CD14-positive monocyte (primary cell): Measurements from ENCODE around the gene SERP2. TPM values are rescaled to one million over a fixed set of nuclear protein-coding genes. Genes with fewer than 3 reads are reported as not detected.
A peak's percentile ranks its signal among the peaks of the same experiment; 100 is the strongest.

ENCODE experiments used
- DNase-seq, 3 donors: peaks; one replicate each; pipeline ENCODE4 v3.0.0-alpha.2; 2011 to 2022
- H2AFZ ChIP-seq: 2 replicates; pipeline ENCODE4 v1.6.0; 2012; ENCODE audit warnings: mild to moderate bottlenecking, low read depth, low read length, inconsistent platforms; ENCODE audit not compliant: insufficient read depth, poor library complexity, severe bottlenecking
- H3K27ac ChIP-seq, 2 donors: 1 replicate in 1 of 2; 2 replicates in 1 of 2; pipeline ENCODE4 v1.5.1; 2012 to 2013; ENCODE audit warnings: low read length in 2 of 2, control low read depth in 1 of 2, inconsistent platforms in 1 of 2, low read depth in 1 of 2, mild to moderate bottlenecking in 1 of 2
- H3K27me3 ChIP-seq, 2 donors: one replicate each; pipeline versions ENCODE4 v1.6.0 to v1.6.1; 2011 to 2013; ENCODE audit warnings: low read length in 2 of 2; ENCODE audit not compliant: control insufficient read depth in 2 of 2, insufficient read depth in 2 of 2
- H3K36me3 ChIP-seq, 2 donors: replicated peaks in 1 of 2; 1 replicate in 1 of 2; 2 replicates in 1 of 2; pipeline versions ENCODE4 v1.5.1 to v1.6.1; 2012 to 2013; ENCODE audit warnings: low read length in 2 of 2, control low read depth in 1 of 2, inconsistent platforms in 1 of 2, mild to moderate bottlenecking in 1 of 2; ENCODE audit not compliant: insufficient read depth in 2 of 2, control insufficient read depth in 1 of 2
- H3K4me1 ChIP-seq, 2 donors: 1 replicate in 1 of 2; 2 replicates in 1 of 2; pipeline versions ENCODE4 v1.5.1 to v1.6.1; 2012 to 2013; ENCODE audit warnings: low read length in 2 of 2, control low read depth in 1 of 2, inconsistent platforms in 1 of 2, mild to moderate bottlenecking in 1 of 2, moderate library complexity in 1 of 2; ENCODE audit not compliant: insufficient read depth in 2 of 2, control insufficient read depth in 1 of 2
- H3K4me2 ChIP-seq: replicated peaks from 2 replicates; pipeline ENCODE3; 2012; ENCODE audit warnings: low read length, moderate library complexity, mild to moderate bottlenecking; ENCODE audit not compliant: poor library complexity, severe bottlenecking; ENCODE audit errors: extremely low read depth
- H3K4me3 ChIP-seq, 3 experiments: fragments of 200-600 bp in 1 of 3; sonication (generic) in 1 of 3; replicated peaks in 1 of 3; 1 replicate in 2 of 3; 2 replicates in 1 of 3; pipeline ENCODE4 v1.5.1; 2011 to 2013; ENCODE audit warnings: low read length in 3 of 3, mild to moderate bottlenecking in 3 of 3, control low read depth in 2 of 3, low read depth in 2 of 3, inconsistent platforms in 1 of 3, moderate library complexity in 1 of 3
- H3K79me2 ChIP-seq: 2 replicates; pipeline ENCODE4 v1.6.0; 2012; ENCODE audit warnings: mild to moderate bottlenecking, control low read depth, inconsistent platforms, low read length, moderate library complexity; ENCODE audit not compliant: insufficient read depth
- H3K9ac ChIP-seq: 2 replicates; pipeline ENCODE4 v1.6.0; 2017; ENCODE audit warnings: low read length, mild to moderate bottlenecking; ENCODE audit not compliant: insufficient read depth, poor library complexity, severe bottlenecking
- H3K9me3 ChIP-seq, 2 donors: replicated peaks in 1 of 2; 1 replicate in 1 of 2; 2 replicates in 1 of 2; pipeline versions ENCODE4 v1.5.1 to v1.6.1; 2012 to 2013; ENCODE audit warnings: low read length in 2 of 2, control low read depth in 1 of 2; ENCODE audit not compliant: control insufficient read depth in 1 of 2, insufficient read depth in 1 of 2
- H4K20me1 ChIP-seq: 2 replicates; pipeline ENCODE4 v1.6.0; 2012; ENCODE audit warnings: mild to moderate bottlenecking, low read length, control low read depth, moderate library complexity; ENCODE audit not compliant: insufficient read depth
- H3K27ac Mint-ChIP-seq, 7 donors: one replicate each; pipeline ENCODE4 v1.8.0; 2020; ENCODE audit warnings: mild to moderate bottlenecking in 7 of 7, mixed read lengths in 7 of 7, moderate library complexity in 6 of 7, inconsistent platforms in 2 of 7
- H3K27me3 Mint-ChIP-seq, 3 donors: one replicate each; pipeline ENCODE4 v1.8.0; 2021 to 2022; ENCODE audit warnings: low read depth in 3 of 3, mild to moderate bottlenecking in 3 of 3, mixed read lengths in 3 of 3, moderate library complexity in 3 of 3, inconsistent platforms in 1 of 3
- H3K36me3 Mint-ChIP-seq, 2 donors: one replicate each; pipeline ENCODE4 v1.8.0; 2020; ENCODE audit warnings: mixed read lengths in 2 of 2, inconsistent platforms in 1 of 2, mild to moderate bottlenecking in 1 of 2
- H3K4me1 Mint-ChIP-seq: one replicate; pipeline ENCODE4 v1.8.0; 2020; ENCODE audit warnings: mild to moderate bottlenecking, mixed read lengths
- H3K4me3 Mint-ChIP-seq, 2 donors: one replicate each; pipeline ENCODE4 v1.8.0; 2020; ENCODE audit warnings: mild to moderate bottlenecking in 2 of 2, mixed read lengths in 2 of 2, moderate library complexity in 1 of 2
- H3K9me3 Mint-ChIP-seq, 7 donors: one replicate each; pipeline ENCODE4 v1.8.0; 2020 to 2022; ENCODE audit warnings: mixed read lengths in 7 of 7, mild to moderate bottlenecking in 6 of 7, moderate library complexity in 6 of 7, inconsistent platforms in 2 of 7
- WGBS: methylation state at CpG from one replicate; pipeline ENCODE4 v1.1.5; 2013; ENCODE audit warnings: missing lambda C conversion rate; ENCODE audit not compliant: insufficient coverage; 5-methylcytosine and 5-hydroxymethylcytosine counted together
- intact Hi-C, 2 donors: fragments of 100-400 bp; cut with micrococcal nuclease; formaldehyde crosslinking; loops; one replicate each; pipeline versions ENCODE4 v1.15.0 to v1.15.1; 2023
- polyA plus RNA-seq, 3 donors: library from polyadenylated mRNA; depleted of rRNA in 1 of 3; unstranded in 2 of 3; stranded (reverse) in 1 of 3; fragments of 300-500 nt in 2 of 3; fragments of >200 nt in 1 of 3; fragmentation: Illumina TruSeq in 2 of 3; gene quantifications; 1 replicate in 2 of 3; 2 replicates in 1 of 3; pipeline ENCODE4 v1.2.3, GENCODE V29; 2012 to 2021
- TF ChIP-seq, protein P1 (sequence below): fragments of 200-600 bp; IDR thresholded peaks from one replicate; pipeline ENCODE4 v1.8.0; 2022; ENCODE audit warnings: antibody characterized with exemption, mild to moderate bottlenecking

SERP2 gene
- polyA plus RNA-seq, 3 donors, result not detected

DNA sequence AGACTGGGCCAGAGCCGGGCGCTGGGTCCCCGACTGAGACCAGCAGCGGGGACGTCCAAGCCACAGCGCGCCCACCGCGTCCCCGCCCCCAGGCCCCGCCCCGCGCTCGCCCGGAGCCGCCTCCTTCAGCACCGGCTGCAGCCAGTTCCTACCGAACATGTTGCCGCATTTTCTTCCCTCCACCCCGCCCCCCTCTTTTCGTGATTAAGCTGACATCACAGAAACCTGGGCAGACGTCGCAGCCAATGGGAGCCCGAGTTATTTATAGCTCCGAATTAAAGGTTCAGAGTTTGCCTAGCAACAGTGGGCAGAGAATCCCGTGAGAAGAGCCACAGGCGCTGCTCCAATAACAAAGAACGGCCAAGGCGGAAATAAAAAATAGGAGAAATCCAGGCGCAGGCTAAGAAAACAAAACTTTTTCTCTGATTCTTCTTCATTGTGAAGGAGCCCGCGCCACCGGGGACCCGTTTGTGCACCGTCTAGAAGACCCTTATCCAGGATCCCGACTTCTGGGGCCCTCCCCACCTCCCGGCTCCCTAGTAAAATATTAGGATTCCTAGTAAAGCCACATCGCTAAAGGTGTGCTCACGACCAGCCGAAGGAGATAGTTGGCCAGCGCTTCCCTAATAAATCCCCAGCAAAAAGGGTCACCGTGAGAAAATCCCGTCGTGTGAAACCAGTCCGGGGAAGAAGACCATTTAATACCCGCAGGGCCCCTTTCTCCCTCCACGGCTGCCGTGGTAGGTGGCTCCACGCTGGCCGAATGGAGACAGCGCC lies 61.7 kb downstream of the SERP2 start:
- H3K79me2 ChIP-seq, result no peaks in the 10 kb centered on the region
- Mint-ChIP-seq H3K27me3 (peaks cover 11 to 23% (median 13%) of the 10 kb centered on the region in 3 donors), H3K27ac (peak overlapping the region; percentile 44 to 87 (median 80)), H3K36me3 (peaks cover 9 to 21% of the 10 kb centered on the region in 2 donors), H3K4me3 (peak overlapping the region; percentile 86 to 89), H3K9me3 (no peaks in the 10 kb centered on the region), H3K4me1 (peaks cover 26% of the 10 kb centered on the region)
- intact Hi-C loops, result loop anchor here (5.0 to 10.0 kb wide), 7 partner anchors 131 to 528 kb away; no protein-coding TSS in a partner anchor
- no peaks in the 10 kb centered on the region for H3K9me3 ChIP-seq
- peak; percentile 92 to 97 (median 96) for DNase-seq
- peak overlapping the region; percentile 38 to 72 for H3K27ac ChIP-seq
- H3K9ac ChIP-seq, result peak overlapping the region; percentile 79
- peaks cover 5% of the 10 kb centered on the region for H4K20me1 ChIP-seq
- 0% methylated on average over 50 of the region's 51 CpGs for WGBS
- peak overlapping the region; percentile 85 for H2AFZ ChIP-seq
- TF ChIP-seq, protein P1, sequence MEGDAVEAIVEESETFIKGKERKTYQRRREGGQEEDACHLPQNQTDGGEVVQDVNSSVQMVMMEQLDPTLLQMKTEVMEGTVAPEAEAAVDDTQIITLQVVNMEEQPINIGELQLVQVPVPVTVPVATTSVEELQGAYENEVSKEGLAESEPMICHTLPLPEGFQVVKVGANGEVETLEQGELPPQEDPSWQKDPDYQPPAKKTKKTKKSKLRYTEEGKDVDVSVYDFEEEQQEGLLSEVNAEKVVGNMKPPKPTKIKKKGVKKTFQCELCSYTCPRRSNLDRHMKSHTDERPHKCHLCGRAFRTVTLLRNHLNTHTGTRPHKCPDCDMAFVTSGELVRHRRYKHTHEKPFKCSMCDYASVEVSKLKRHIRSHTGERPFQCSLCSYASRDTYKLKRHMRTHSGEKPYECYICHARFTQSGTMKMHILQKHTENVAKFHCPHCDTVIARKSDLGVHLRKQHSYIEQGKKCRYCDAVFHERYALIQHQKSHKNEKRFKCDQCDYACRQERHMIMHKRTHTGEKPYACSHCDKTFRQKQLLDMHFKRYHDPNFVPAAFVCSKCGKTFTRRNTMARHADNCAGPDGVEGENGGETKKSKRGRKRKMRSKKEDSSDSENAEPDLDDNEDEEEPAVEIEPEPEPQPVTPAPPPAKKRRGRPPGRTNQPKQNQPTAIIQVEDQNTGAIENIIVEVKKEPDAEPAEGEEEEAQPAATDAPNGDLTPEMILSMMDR, result no peak
- peaks cover 29 to 38% of the 10 kb centered on the region in 2 donors for H3K4me1 ChIP-seq
- peaks cover 8 to 23% of the 10 kb centered on the region in 2 donors for H3K27me3 ChIP-seq
- peak overlapping the region; percentile 87 for H3K4me2 ChIP-seq
- H3K36me3 ChIP-seq, result no peaks in the 10 kb centered on the region
- peak overlapping the region; percentile 69 to 80 (median 77) for H3K4me3 ChIP-seq

DNA sequence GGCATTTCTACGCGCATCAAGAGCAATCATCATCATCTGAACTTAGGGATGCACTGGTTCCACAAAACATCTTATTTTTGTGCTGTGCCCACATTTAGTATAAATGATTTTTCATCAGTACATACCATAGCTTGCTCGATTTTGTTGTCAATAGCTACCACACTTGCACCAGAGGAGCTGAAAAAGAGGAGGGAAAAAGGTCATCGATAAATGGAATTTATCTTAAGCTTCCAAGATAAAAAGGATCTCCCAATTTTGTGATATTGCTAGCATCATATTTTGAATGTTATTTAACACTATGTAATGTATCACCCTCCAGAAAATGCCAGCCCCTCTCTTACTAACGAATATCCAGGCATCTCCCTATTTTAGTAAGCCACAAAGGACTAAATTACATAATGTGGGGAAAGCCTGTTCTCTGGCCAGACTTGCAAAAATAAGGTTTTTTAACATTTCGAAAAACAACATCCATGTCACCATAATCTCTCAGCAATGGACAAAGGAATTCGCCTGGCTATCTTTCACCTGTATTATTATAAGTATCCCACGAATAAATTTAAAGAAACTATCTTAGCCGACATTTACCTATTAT lies 62.4 kb downstream of the SERP2 start:
- Mint-ChIP-seq H3K4me3 (peak overlapping the region; percentile 86 to 89), H3K27me3 (peaks cover 11 to 23% (median 13%) of the 10 kb centered on the region in 3 donors), H3K4me1 (peaks cover 26% of the 10 kb centered on the region), H3K36me3 (peaks cover 9 to 23% of the 10 kb centered on the region in 2 donors), H3K9me3 (no peaks in the 10 kb centered on the region), H3K27ac (peak overlapping the region in 6 of 7 donors; percentile 77 to 87 (median 81))
- peak overlapping the region; percentile 87 for H3K4me2 ChIP-seq
- H3K9ac ChIP-seq, result peak overlapping the region; percentile 79
- H3K27ac ChIP-seq, result peak overlapping the region in 1 of 2 donors; percentile 72
- H3K4me1 ChIP-seq, result peaks cover 29 to 38% of the 10 kb centered on the region in 2 donors
- TF ChIP-seq, protein P1, result no peak
- H3K4me3 ChIP-seq, result peak overlapping the region; percentile 69 to 80 (median 77)
- peak in 1 of 3 donors; percentile 46 for DNase-seq
- peaks cover 8 to 23% of the 10 kb centered on the region in 2 donors for H3K27me3 ChIP-seq
- H3K79me2 ChIP-seq, result no peaks in the 10 kb centered on the region
- WGBS, result 0% methylated on average over 4 of the region's 9 CpGs
- peaks cover 5% of the 10 kb centered on the region for H4K20me1 ChIP-seq
- H3K36me3 ChIP-seq, result no peaks in the 10 kb centered on the region
- H3K9me3 ChIP-seq, result no peaks in the 10 kb centered on the region
- intact Hi-C loops, result loop anchor here (5.0 to 10.0 kb wide), 7 partner anchors 131 to 529 kb away; no protein-coding TSS in a partner anchor
- peak overlapping the region; percentile 85 for H2AFZ ChIP-seq
